ENCODE measurements around the gene ARHGEF4. TPM values are rescaled to one million over a fixed set of nuclear protein-coding genes. Genes with fewer than 3 reads are reported as not detected.

The ARHGEF4 gene
- total and polyA plus RNA-seq, 2 donors (not counting 3 experiments of a cell fraction or from before 2014, with no cell fraction given): not detected

DNA sequence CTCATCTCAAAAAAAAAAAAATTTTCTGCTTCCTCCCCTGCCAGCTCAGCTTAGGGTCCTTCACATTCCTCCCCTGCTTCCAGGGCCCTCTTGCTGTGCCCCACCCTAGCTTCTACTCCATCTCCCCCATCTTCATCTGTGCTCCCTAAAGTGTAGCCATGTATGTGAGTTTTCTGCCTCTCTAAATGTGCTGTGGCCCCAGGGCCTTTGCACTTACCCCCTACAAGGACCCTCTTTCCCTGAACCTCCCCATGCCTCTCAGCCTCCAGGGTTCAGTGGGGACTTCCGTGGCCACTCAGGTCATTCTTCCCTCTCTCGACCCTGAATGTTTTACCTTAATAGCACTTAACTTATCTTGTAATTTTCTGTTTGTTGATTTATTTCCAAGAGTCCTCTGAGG, 6.2 kb upstream of the ARHGEF4 start:
- DNase-seq (ENCODE audit: low read depth, low spot score) (no peak), FAIRE-seq (no peak)
- TF ChIP-seq MAX (IDR thresholded peaks at IDR 0.05; ENCODE audit: insufficient read depth, insufficient read length) (no peak), MYC (IDR thresholded peaks at IDR 0.05; ENCODE audit: low read depth, low read length) (no peak), POLR2A (IDR thresholded peaks at IDR 0.05; ENCODE audit: low read depth, low read length) (no peak), POLR2AphosphoS5 (IDR thresholded peaks at IDR 0.05; ENCODE audit: insufficient read depth, low read depth, low read length) (no peak), EZH2 (IDR thresholded peaks at IDR 0.05; ENCODE audit: borderline replicate concordance, low read depth, low read length, severe bottlenecking) (no peak), FOS (IDR thresholded peaks at IDR 0.05; ENCODE audit: borderline replicate concordance, insufficient read depth, low read length) (no peak), GATA2 (IDR thresholded peaks at IDR 0.05; ENCODE audit: insufficient read depth, insufficient read length, low read depth, low read length) (no peak), JUN (IDR thresholded peaks at IDR 0.05; ENCODE audit: borderline replicate concordance, insufficient read depth, insufficient read length, low read depth) (no peak)
- TF ChIP-seq, protein P1, sequence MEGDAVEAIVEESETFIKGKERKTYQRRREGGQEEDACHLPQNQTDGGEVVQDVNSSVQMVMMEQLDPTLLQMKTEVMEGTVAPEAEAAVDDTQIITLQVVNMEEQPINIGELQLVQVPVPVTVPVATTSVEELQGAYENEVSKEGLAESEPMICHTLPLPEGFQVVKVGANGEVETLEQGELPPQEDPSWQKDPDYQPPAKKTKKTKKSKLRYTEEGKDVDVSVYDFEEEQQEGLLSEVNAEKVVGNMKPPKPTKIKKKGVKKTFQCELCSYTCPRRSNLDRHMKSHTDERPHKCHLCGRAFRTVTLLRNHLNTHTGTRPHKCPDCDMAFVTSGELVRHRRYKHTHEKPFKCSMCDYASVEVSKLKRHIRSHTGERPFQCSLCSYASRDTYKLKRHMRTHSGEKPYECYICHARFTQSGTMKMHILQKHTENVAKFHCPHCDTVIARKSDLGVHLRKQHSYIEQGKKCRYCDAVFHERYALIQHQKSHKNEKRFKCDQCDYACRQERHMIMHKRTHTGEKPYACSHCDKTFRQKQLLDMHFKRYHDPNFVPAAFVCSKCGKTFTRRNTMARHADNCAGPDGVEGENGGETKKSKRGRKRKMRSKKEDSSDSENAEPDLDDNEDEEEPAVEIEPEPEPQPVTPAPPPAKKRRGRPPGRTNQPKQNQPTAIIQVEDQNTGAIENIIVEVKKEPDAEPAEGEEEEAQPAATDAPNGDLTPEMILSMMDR (IDR thresholded peaks at IDR 0.05; ENCODE audit: extremely low read depth in 1 of 2, insufficient read depth in 1 of 2, low read depth in 1 of 2, low read length in 2 of 2): no peak
- H3K9me1 ChIP-seq (replicated peaks; ENCODE audit: control insufficient read depth, extremely low read depth, insufficient read depth, low read length): no peaks in the 10 kb centered on the region
- H3K4me1 ChIP-seq (ENCODE audit: control insufficient read depth, extremely low read depth, insufficient read depth, low read length): no peaks in the 10 kb centered on the region
- no peak overlapping the region for H3K9ac ChIP-seq (replicated peaks; ENCODE audit: extremely low read depth, insufficient read depth, low read length)
- no peaks in the 10 kb centered on the region for H3K79me2 ChIP-seq (ENCODE audit: control insufficient read depth, insufficient read depth, low read length)
- intact Hi-C loops (cut with micrococcal nuclease) (no loop called here), dilution Hi-C loops (cut with MboI; ENCODE audit: extremely low pct_ligation_motif_present, low sequenced_read_pairs) (no loop called here)
- ChIA-PET CTCF (no interaction called here), POLR2A (no interaction called here)
- H3K27ac ChIP-seq (ENCODE audit: insufficient read depth, low read depth, low read length): no peak overlapping the region
- no peaks in the 10 kb centered on the region for H4K20me1 ChIP-seq (replicated peaks; ENCODE audit: control insufficient read depth, extremely low read depth, insufficient read depth, low read length)
- peaks cover 1 to 2% of the 10 kb centered on the region in 2 experiments for H3K27me3 ChIP-seq (ENCODE audit: control insufficient read depth in 2 of 2, insufficient read depth in 2 of 2, low read length in 2 of 2)
- no TSS peak for BruUV-seq (replicated peaks)
- no peaks in the 10 kb centered on the region for H3K9me3 ChIP-seq (replicated peaks; ENCODE audit: control insufficient read depth, insufficient read depth, low read length)
- no peak overlapping the region for H3K4me2 ChIP-seq (ENCODE audit: insufficient read depth, low read length)
- H3K36me3 ChIP-seq (ENCODE audit: control insufficient read depth in 2 of 2, extremely low read depth in 1 of 2, insufficient read depth in 2 of 2, low read length in 2 of 2): no peaks in the 10 kb centered on the region
- no peak overlapping the region for H3K4me3 ChIP-seq (replicated peaks in 1 of 3; ENCODE audit: insufficient read depth in 1 of 3, low read depth in 1 of 3, low read length in 3 of 3)
- H2AFZ ChIP-seq (ENCODE audit: low read depth, low read length): no peak overlapping the region

All from endothelial cell of umbilical vein (primary cell).